H1 (cell line): ENCODE data around the gene PLXDC2. TPM values are rescaled to one million over a fixed set of nuclear protein-coding genes. Genes with fewer than 3 reads are reported as not detected.

Experiments
- CTCF ChIA-PET: fragments of 300-600 bp; sonication (Branson Sonifier 250); formaldehyde crosslinking; loops from one replicate; lab custom pipeline; 2021; ENCODE audit not compliant: partially characterized antibody; lab: Charles Lee
- POLR2A ChIA-PET: fragments of 300-600 bp; sonication (Branson Sonifier 250); formaldehyde crosslinking; loops from one replicate; lab custom pipeline; 2021; ENCODE audit warnings: inconsistent platforms; ENCODE audit not compliant: partially characterized antibody; lab: Charles Lee
- DNase-seq, 2 experiments: peaks; one replicate each; pipeline versions ENCODE4 v3.0.0 to v3.0.0-alpha.2; 2010 to 2022; ENCODE audit warnings: low spot score in 2 of 2, low read depth in 1 of 2, mixed read lengths in 1 of 2
- FAIRE-seq: peaks from 2 replicates; lab custom pipeline; 2011; peaks lifted over from hg19 to GRCh38; lab: Jason Lieb, UNC
- H2AFZ ChIP-seq: 2 replicates; pipeline ENCODE4 v1.8.1; 2012; ENCODE audit warnings: low read length, inconsistent platforms
- H2AK5ac ChIP-seq: 2 replicates; pipeline ENCODE4 v1.6.1; 2013; ENCODE audit warnings: low read depth, low read length
- H2BK120ac ChIP-seq: replicated peaks from 2 replicates; pipeline ENCODE3; 2013; ENCODE audit warnings: low read depth, low read length, inconsistent platforms
- H2BK12ac ChIP-seq: 2 replicates; pipeline ENCODE4 v1.6.1; 2013; ENCODE audit warnings: low read depth, low read length
- H2BK15ac ChIP-seq: 2 replicates; pipeline ENCODE4 v1.6.1; 2013; ENCODE audit warnings: low read length
- H2BK20ac ChIP-seq: 2 replicates; pipeline ENCODE4 v1.6.1; 2013; ENCODE audit warnings: low read length
- H2BK5ac ChIP-seq: 2 replicates; pipeline ENCODE4 v1.6.1; 2013; ENCODE audit warnings: low read depth, low read length
- H3K14ac ChIP-seq: 2 replicates; pipeline ENCODE4 v1.6.1; 2013; ENCODE audit warnings: inconsistent platforms; ENCODE audit not compliant: insufficient read length
- H3K18ac ChIP-seq: 2 replicates; pipeline ENCODE4 v1.6.1; 2013; ENCODE audit warnings: low read length; ENCODE audit errors: extremely low read depth
- H3K23ac ChIP-seq: 2 replicates; pipeline ENCODE4 v1.6.1; 2013; ENCODE audit warnings: inconsistent platforms; ENCODE audit not compliant: insufficient read length
- H3K23me2 ChIP-seq: 2 replicates; pipeline ENCODE4 v1.6.1; 2013; ENCODE audit warnings: low read depth, low read length
- H3K27ac ChIP-seq: 2 replicates; pipeline ENCODE4 v1.6.1; 2011; ENCODE audit warnings: low read depth, low read length, inconsistent platforms
- H3K27me3 ChIP-seq, 4 experiments: replicated peaks in 1 of 4; 1 replicate in 1 of 4; 2 replicates in 3 of 4; pipeline versions ENCODE4 v1.6.1 to v1.8.1; 2011 to 2013; ENCODE audit warnings: low read length in 3 of 4, mild to moderate bottlenecking in 3 of 4, inconsistent platforms in 2 of 4, mixed read lengths in 2 of 4, moderate library complexity in 1 of 4; ENCODE audit not compliant: control insufficient read depth in 3 of 4, insufficient read depth in 3 of 4; ENCODE audit errors: extremely low read depth in 1 of 4
- H3K36me3 ChIP-seq, 4 experiments: 2 replicates each; pipeline versions ENCODE4 v1.6.1 to v1.8.1; 2011 to 2013; ENCODE audit warnings: mild to moderate bottlenecking in 4 of 4, low read length in 3 of 4, moderate library complexity in 2 of 4, control low read depth in 1 of 4, inconsistent platforms in 1 of 4; ENCODE audit not compliant: insufficient read depth in 4 of 4, control insufficient read depth in 2 of 4
- H3K4ac ChIP-seq: replicated peaks from 2 replicates; pipeline ENCODE3; 2013; ENCODE audit warnings: low read length, low read depth, mixed read lengths, inconsistent platforms; ENCODE audit not compliant: insufficient read length
- H3K4me1 ChIP-seq, 4 experiments: replicated peaks in 1 of 4; 1 replicate in 1 of 4; 2 replicates in 3 of 4; pipeline versions ENCODE4 v1.6.1 to v1.8.1; 2011 to 2013; ENCODE audit warnings: low read length in 3 of 4, inconsistent platforms in 2 of 4, mixed read lengths in 1 of 4; ENCODE audit not compliant: insufficient read depth in 4 of 4, control insufficient read depth in 3 of 4
- H3K4me2 ChIP-seq, 2 experiments: 2 replicates each; pipeline versions ENCODE4 v1.6.1 to v1.8.1; 2011 to 2013; ENCODE audit warnings: low read depth in 2 of 2, low read length in 2 of 2, control low read depth in 1 of 2, inconsistent platforms in 1 of 2, mild to moderate bottlenecking in 1 of 2; ENCODE audit not compliant: insufficient read depth in 1 of 2
- H3K4me3 ChIP-seq, 4 experiments: fragments of 200-600, 300-600 bp in 1 of 4; sonication (generic), shearing (Covaris generic), sonication (Bioruptor Twin) in 1 of 4; 2 replicates each; pipeline versions ENCODE4 v1.5.1 to v1.8.1; 2011 to 2016; ENCODE audit warnings: low read length in 4 of 4, low read depth in 3 of 4, control low read depth in 2 of 4, inconsistent platforms in 2 of 4, mild to moderate bottlenecking in 2 of 4, mixed read lengths in 1 of 4, moderate library complexity in 1 of 4; ENCODE audit not compliant: insufficient read depth in 2 of 4; ENCODE audit errors: extremely low read depth in 1 of 4
- H3K56ac ChIP-seq: replicated peaks from 2 replicates; pipeline ENCODE3; 2013; ENCODE audit warnings: low read depth, mild to moderate bottlenecking, mixed read lengths, low read length, inconsistent platforms; ENCODE audit not compliant: insufficient read length
- H3K79me1 ChIP-seq: 2 replicates; pipeline ENCODE4 v1.6.1; 2013; ENCODE audit warnings: low read depth, low read length, control low read depth
- H3K79me2 ChIP-seq, 2 experiments: 2 replicates each; pipeline versions ENCODE4 v1.6.1 to v1.8.1; 2012 to 2013; ENCODE audit warnings: low read length in 2 of 2, mild to moderate bottlenecking in 2 of 2, inconsistent platforms in 1 of 2; ENCODE audit not compliant: insufficient read depth in 2 of 2, control insufficient read depth in 1 of 2
- H3K9ac ChIP-seq, 4 experiments: replicated peaks in 1 of 4; 1 replicate in 1 of 4; 2 replicates in 3 of 4; pipeline versions ENCODE4 v1.6.1 to v1.8.1; 2011 to 2013; ENCODE audit warnings: low read depth in 3 of 4, low read length in 3 of 4, control low read depth in 2 of 4, mild to moderate bottlenecking in 2 of 4, moderate library complexity in 2 of 4, inconsistent platforms in 1 of 4; ENCODE audit errors: extremely low read depth in 1 of 4
- H3K9me3 ChIP-seq, 2 experiments: 2 replicates each; pipeline versions ENCODE4 v1.6.1 to v1.8.1; 2012 to 2013; ENCODE audit warnings: mild to moderate bottlenecking in 2 of 2, moderate library complexity in 2 of 2, control low read depth in 1 of 2, inconsistent platforms in 1 of 2, low read depth in 1 of 2, low read length in 1 of 2, mixed read lengths in 1 of 2; ENCODE audit not compliant: insufficient read depth in 2 of 2
- H4K20me1 ChIP-seq, 2 experiments: replicated peaks in 1 of 2; 2 replicates each; pipeline versions ENCODE3 to v1.8.1; 2011 to 2013; ENCODE audit warnings: inconsistent platforms in 2 of 2, low read length in 2 of 2, mild to moderate bottlenecking in 1 of 2; ENCODE audit not compliant: insufficient read depth in 2 of 2, control insufficient read depth in 1 of 2
- H4K5ac ChIP-seq: 2 replicates; pipeline ENCODE4 v1.6.1; 2013; ENCODE audit warnings: low read length, low read depth, mixed read lengths, inconsistent platforms; ENCODE audit not compliant: insufficient read length
- H4K8ac ChIP-seq: 2 replicates; pipeline ENCODE4 v1.8.0; 2013; ENCODE audit warnings: mild to moderate bottlenecking, moderate library complexity, low read length, inconsistent platforms; ENCODE audit not compliant: insufficient read depth; ENCODE audit errors: extremely low read depth
- H4K91ac ChIP-seq: replicated peaks from 2 replicates; pipeline ENCODE3; 2013; ENCODE audit warnings: low read length, mixed read lengths, inconsistent platforms; ENCODE audit not compliant: insufficient read length
- CBX5 ChIP-seq: fragments of 300-800, 300-1000 bp; sonication (generic); IDR thresholded peaks from 2 replicates; pipeline ENCODE4 v1.7.1; 2016; ENCODE audit warnings: antibody characterized with exemption, low read length, low read depth
- CBX8 ChIP-seq: fragments of 300-800, 300-1000 bp; sonication (generic); IDR thresholded peaks from 2 replicates; pipeline ENCODE4 v1.7.1; 2016; ENCODE audit warnings: low read depth, low read length, borderline replicate concordance
- CTBP2 ChIP-seq: IDR thresholded peaks from 2 replicates; pipeline ENCODE4 v1.7.0; 2011; ENCODE audit warnings: borderline replicate concordance, mild to moderate bottlenecking, moderate library complexity, mixed read lengths, low read length; ENCODE audit not compliant: insufficient read depth, insufficient read length
- EP300 ChIP-seq, 2 experiments: IDR thresholded peaks; 1 replicate in 1 of 2; 2 replicates in 1 of 2; pipeline ENCODE4 v1.6.1; 2011 to 2012; ENCODE audit warnings: low read depth in 2 of 2, low read length in 2 of 2, mild to moderate bottlenecking in 2 of 2, borderline replicate concordance in 1 of 2, inconsistent platforms in 1 of 2, moderate library complexity in 1 of 2
- GABPA ChIP-seq: IDR thresholded peaks from 2 replicates; pipeline ENCODE4 v1.6.1; 2011; ENCODE audit warnings: mild to moderate bottlenecking, low read length, moderate library complexity, borderline replicate concordance; ENCODE audit not compliant: insufficient read depth
- GTF2F1 ChIP-seq: IDR thresholded peaks from 2 replicates; pipeline ENCODE4 v1.6.1; 2012; ENCODE audit warnings: low read depth, low read length, improper control_type of control experiment, borderline replicate concordance
- NANOG ChIP-seq: IDR thresholded peaks from 2 replicates; pipeline ENCODE4 v1.6.1; 2011; ENCODE audit warnings: low read length, low read depth, mild to moderate bottlenecking, inconsistent platforms; ENCODE audit not compliant: insufficient read depth, poor library complexity, severe bottlenecking
- RFX5 ChIP-seq: IDR thresholded peaks from 2 replicates; pipeline ENCODE4 v1.6.1; 2011; ENCODE audit warnings: low read depth, low read length, improper control_type of control experiment, borderline replicate concordance
- SAP30 ChIP-seq: fragments of 300-600 bp; sonication (generic); IDR thresholded peaks from 2 replicates; pipeline ENCODE4 v1.7.1; 2012; ENCODE audit warnings: low read length, moderate library complexity, mild to moderate bottlenecking, inconsistent platforms; ENCODE audit not compliant: insufficient read depth, insufficient replicate concordance
- SIN3A ChIP-seq, 2 experiments: IDR thresholded peaks in 1 of 2; conservative IDR thresholded peaks in 1 of 2; 2 replicates each; pipeline ENCODE4 v1.6.1; 2011 to 2012; ENCODE audit warnings: low read length in 2 of 2, improper control_type of control experiment in 1 of 2, low read depth in 1 of 2, mild to moderate bottlenecking in 1 of 2
- WGBS, 2 experiments: shearing (Covaris generic) in 1 of 2; methylation state at CpG; one replicate each; pipeline versions ENCODE4 v1.1.6 to v1.1.7; 2013 to 2015; ENCODE audit warnings: low lambda C conversion rate in 2 of 2, mixed read lengths in 2 of 2, inconsistent platforms in 1 of 2, low coverage in 1 of 2, missing lambda C conversion rate in 1 of 2; ENCODE audit not compliant: insufficient replicate concordance in 2 of 2, insufficient coverage in 1 of 2, insufficient read length in 1 of 2; ENCODE audit errors: extremely low coverage in 1 of 2, missing lambda C conversion rate in 1 of 2; 5-methylcytosine and 5-hydroxymethylcytosine counted together
- polyA plus RNA-seq, 7 experiments: library from polyadenylated mRNA; depleted of rRNA in 3 of 7; stranded (reverse) in 5 of 7; unstranded in 2 of 7; fragments of >200 nt in 5 of 7; fragments of 200-250 nt in 2 of 7; gene quantifications; 1 replicate in 5 of 7; 2 replicates in 1 of 7; 4 replicates in 1 of 7; pipeline versions ENCODE4 v1.2.1 to v1.2.3, GENCODE V29; 2011 to 2013; ENCODE audit warnings: missing spikeins in 2 of 7, mixed read lengths in 2 of 7
- total RNA-seq: library from RNA; stranded (reverse); fragmentation: NEBNext Ultra II Directional; extraction: Animal tissue kit (Norgen Biotek cat#: 25700); gene quantifications from 2 replicates; pipeline ENCODE4 v1.2.1, GENCODE V29; 2021
- TF ChIP-seq, protein P1 (sequence below): IDR thresholded peaks from 2 replicates; pipeline ENCODE4 v1.6.1; 2012; ENCODE audit warnings: low read length, inconsistent platforms

The PLXDC2 gene
- total and polyA plus RNA-seq, 2 of the 8 experiments (the other 6 are each of a cell fraction or from before 2014, with no cell fraction given) = 23.0 to 40.5 TPM

DNA sequence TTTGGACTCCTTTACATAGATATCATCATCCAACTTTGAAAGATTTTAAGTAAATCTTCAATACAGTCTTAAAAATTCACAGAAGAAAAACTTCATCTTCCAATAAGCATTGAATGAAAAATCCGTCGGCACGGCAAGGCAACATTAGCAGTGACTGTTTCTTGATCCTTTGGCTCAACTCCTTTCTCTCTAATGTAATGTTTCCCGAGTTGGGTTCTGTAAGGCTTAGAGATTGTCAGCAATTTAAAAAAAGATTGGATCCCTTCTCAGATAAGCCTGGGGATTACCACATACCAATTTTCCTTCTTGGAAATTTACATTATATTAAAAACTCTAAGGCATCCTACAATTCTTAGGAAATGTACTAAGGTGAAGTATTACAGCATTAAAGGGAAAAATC lies 291.8 kb downstream of the PLXDC2 start:
- H3K14ac ChIP-seq = no peak overlapping the region
- no peak overlapping the region for H3K4me3 ChIP-seq
- H3K56ac ChIP-seq = no peak overlapping the region
- H3K23me2 ChIP-seq = no peaks in the 10 kb centered on the region
- no peak for FAIRE-seq
- no peak overlapping the region for H3K18ac ChIP-seq
- H3K9me3 ChIP-seq = no peaks in the 10 kb centered on the region
- H2BK12ac ChIP-seq = no peak overlapping the region
- H4K91ac ChIP-seq = no peak overlapping the region
- H3K27me3 ChIP-seq = no peaks in the 10 kb centered on the region
- H3K27ac ChIP-seq = no peak overlapping the region
- H2BK15ac ChIP-seq = no peak overlapping the region
- DNase-seq = no peak
- ChIA-PET CTCF (no interaction called here), POLR2A (no interaction called here)
- no peaks in the 10 kb centered on the region; the same call in 1 of the 2 replicates for H3K79me1 ChIP-seq
- H2BK5ac ChIP-seq = no peak overlapping the region
- no peak overlapping the region for H3K9ac ChIP-seq
- H4K8ac ChIP-seq = no peak overlapping the region
- H3K4me2 ChIP-seq = no peak overlapping the region
- no peaks in the 10 kb centered on the region for H3K36me3 ChIP-seq
- H2AK5ac ChIP-seq = no peak overlapping the region
- H3K4ac ChIP-seq = no peak overlapping the region
- no peaks in the 10 kb centered on the region for H4K20me1 ChIP-seq
- no peak overlapping the region for H4K5ac ChIP-seq
- H3K79me2 ChIP-seq = no peaks in the 10 kb centered on the region
- no peak overlapping the region for H3K23ac ChIP-seq
- 96% methylated on average over 4 of the region's 4 CpGs; no CpG with 5 or more reads in 1 of the 2 experiments for WGBS, 2 experiments
- H2AFZ ChIP-seq = no peak overlapping the region
- H3K4me1 ChIP-seq = no peaks in the 10 kb centered on the region; a peak in 1 of 7 replicates
- H2BK20ac ChIP-seq = no peak overlapping the region
- H2BK120ac ChIP-seq = no peak overlapping the region
- TF ChIP-seq, protein P1, sequence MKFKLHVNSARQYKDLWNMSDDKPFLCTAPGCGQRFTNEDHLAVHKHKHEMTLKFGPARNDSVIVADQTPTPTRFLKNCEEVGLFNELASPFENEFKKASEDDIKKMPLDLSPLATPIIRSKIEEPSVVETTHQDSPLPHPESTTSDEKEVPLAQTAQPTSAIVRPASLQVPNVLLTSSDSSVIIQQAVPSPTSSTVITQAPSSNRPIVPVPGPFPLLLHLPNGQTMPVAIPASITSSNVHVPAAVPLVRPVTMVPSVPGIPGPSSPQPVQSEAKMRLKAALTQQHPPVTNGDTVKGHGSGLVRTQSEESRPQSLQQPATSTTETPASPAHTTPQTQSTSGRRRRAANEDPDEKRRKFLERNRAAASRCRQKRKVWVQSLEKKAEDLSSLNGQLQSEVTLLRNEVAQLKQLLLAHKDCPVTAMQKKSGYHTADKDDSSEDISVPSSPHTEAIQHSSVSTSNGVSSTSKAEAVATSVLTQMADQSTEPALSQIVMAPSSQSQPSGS = no peak
- no peak for TF ChIP-seq CBX5
- TF ChIP-seq CTBP2 = no peak
- no peak for TF ChIP-seq RFX5
- no peak for TF ChIP-seq SAP30
- no peak for TF ChIP-seq GTF2F1
- TF ChIP-seq NANOG = no peak
- TF ChIP-seq GABPA = no peak
- TF ChIP-seq EP300 (IDR thresholded peaks at IDR 0.05; ENCODE audit: borderline replicate concordance in 1 of 2, low read depth in 2 of 2, low read length in 2 of 2) = no peak
- no peak for TF ChIP-seq SIN3A (conservative IDR thresholded peaks at IDR 0.05 in 1 of 2, IDR thresholded peaks at IDR 0.05 in 1 of 2; ENCODE audit: low read depth in 1 of 2, low read length in 2 of 2)
- TF ChIP-seq CBX8 = no peak
